Heart left ventricle (tissue), 16 donors: ENCODE data around the gene CR1L. TPM values are rescaled to one million over a fixed set of nuclear protein-coding genes. Genes with fewer than 3 reads are reported as not detected.

Source experiments
- ATAC-seq, 4 donors: fragments of 200-7000 bp; cut with Tn5 transposase; one replicate each; pipeline ENCODE4 v1.9.1; 2020 to 2022; ENCODE audit warnings: moderate library complexity in 4 of 4, mild to moderate bottlenecking in 3 of 4, moderate number of reproducible peaks in 1 of 4
- DNase-seq, 5 donors: peaks; one replicate each; pipeline ENCODE4 v3.0.0-alpha.2; 2020
- H3K27ac ChIP-seq, 12 donors: fragments of 200-600 bp; sonication (generic) in 4 of 12; one replicate each; pipeline versions ENCODE4 v1.5.0 to v1.8.0; 2016 to 2022; ENCODE audit warnings: mild to moderate bottlenecking in 2 of 12
- H3K27me3 ChIP-seq, 9 donors: fragments of 200-600 bp; sonication (generic) in 2 of 9; one replicate each; pipeline versions ENCODE4 v1.5.1 to v1.8.0; 2016 to 2022; ENCODE audit warnings: mild to moderate bottlenecking in 3 of 9
- H3K36me3 ChIP-seq, 9 donors: fragments of 200-600 bp; sonication (generic) in 2 of 9; one replicate each; pipeline versions ENCODE4 v1.5.0 to v1.8.0; 2018 to 2022; ENCODE audit warnings: mild to moderate bottlenecking in 2 of 9
- H3K4me1 ChIP-seq, 12 donors: fragments of 200-600 bp; sonication (generic) in 4 of 12; one replicate each; pipeline versions ENCODE4 v1.5.0 to v1.8.0; 2016 to 2022; ENCODE audit warnings: mild to moderate bottlenecking in 3 of 12
- H3K4me3 ChIP-seq, 12 donors: fragments of 200-600 bp; sonication (generic) in 4 of 12; one replicate each; pipeline versions ENCODE4 v1.5.0 to v1.8.0; 2017 to 2022; ENCODE audit warnings: mild to moderate bottlenecking in 9 of 12, moderate library complexity in 4 of 12
- H3K9me3 ChIP-seq, 12 donors: fragments of 200-600 bp; sonication (generic) in 4 of 12; one replicate each; pipeline versions ENCODE4 v1.5.0 to v1.8.0; 2016 to 2022; ENCODE audit warnings: mild to moderate bottlenecking in 1 of 12
- POLR2A ChIP-seq, 2 donors: fragments of 450-650 bp; IDR thresholded peaks; one replicate each; pipeline ENCODE4 v1.6.1; 2017; ENCODE audit warnings: antibody characterized with exemption in 2 of 2, mild to moderate bottlenecking in 2 of 2, moderate library complexity in 2 of 2
- WGBS, 4 donors: extraction: QIAGEN DNeasy Blood & Tissue Kit in 2 of 4; methylation state at CpG; one replicate each; pipeline versions ENCODE4 v1.1.5 to v1.1.7; 2013 to 2018; 5-methylcytosine and 5-hydroxymethylcytosine counted together
- intact Hi-C, 10 donors: fragments of 100-400 bp; cut with DNase I; formaldehyde crosslinking; loops; one replicate each; pipeline versions ENCODE4 v1.11.1 to v1.14.2; 2022
- polyA plus RNA-seq, 2 donors: library from polyadenylated mRNA; stranded (reverse); fragments of 200-250 nt; gene quantifications; one replicate each; pipeline ENCODE4 v1.2.3, GENCODE V29; 2013
- total RNA-seq, 9 donors: library from RNA; depleted of rRNA in 2 of 9; stranded (reverse); fragments of >200 nt in 2 of 9; fragmentation: NEBNext Ultra II Directional in 3 of 9; extraction: Animal tissue kit (Norgen Biotek cat#: 25700) in 3 of 9; gene quantifications; one replicate each; pipeline versions ENCODE4 v1.1.0 to v1.2.4, GENCODE V29; 2016 to 2023
- TF ChIP-seq, protein P1 (sequence below), 12 donors: fragments of 200-600 bp; sonication (generic) in 4 of 12; IDR thresholded peaks; one replicate each; pipeline versions ENCODE4 v1.5.0 to v1.8.0; 2018 to 2022; ENCODE audit warnings: antibody characterized with exemption in 12 of 12, mild to moderate bottlenecking in 5 of 12
- donor health status: ischemic (EF 13 %, LVEDD 7.1; RV severe dilation, severe dysfunction).
- donor health status: healthy with polysubstance abuse.
- donor health status: DM: no; HTN: yes; CAD: no.
- donor health status: DM: no; HTN: no; CAD: no.
- donor health status: ischemic (EF 25% LVEDD 6.9; RV normal size, moderate dysfunction).
- donor health status: ischemic (EF 25% LVEDD 5.7; RV mildly dilated, moderate dysfunction).
- donor health status: healthy.
- donor health status: DM: yes; HTN: yes; CAD: no.
- donor health status: ischemic (EF 35%, LVEDD 5.7; RV mildly dilated, moderate dysfunction).
- donor health status: nonischemic (EF 11% LVEDD 7.7; RV severe dilation, severe dysfunction).
- donor health status: DM: yes; HTN: yes; CAD: no.
- donor health status: PGD.
- donor health status: ischemic (EF 29% LVEDD 5.4; RV normal size, mild dysfunction).
- donor health status: nonischemic (EF 23%, LVEDD 6.1; RV moderate dilation, normal function).

The CR1L gene
- total and polyA plus RNA-seq, 11 donors, result 0.41 to 1.1 TPM; not detected in 9

DNA sequence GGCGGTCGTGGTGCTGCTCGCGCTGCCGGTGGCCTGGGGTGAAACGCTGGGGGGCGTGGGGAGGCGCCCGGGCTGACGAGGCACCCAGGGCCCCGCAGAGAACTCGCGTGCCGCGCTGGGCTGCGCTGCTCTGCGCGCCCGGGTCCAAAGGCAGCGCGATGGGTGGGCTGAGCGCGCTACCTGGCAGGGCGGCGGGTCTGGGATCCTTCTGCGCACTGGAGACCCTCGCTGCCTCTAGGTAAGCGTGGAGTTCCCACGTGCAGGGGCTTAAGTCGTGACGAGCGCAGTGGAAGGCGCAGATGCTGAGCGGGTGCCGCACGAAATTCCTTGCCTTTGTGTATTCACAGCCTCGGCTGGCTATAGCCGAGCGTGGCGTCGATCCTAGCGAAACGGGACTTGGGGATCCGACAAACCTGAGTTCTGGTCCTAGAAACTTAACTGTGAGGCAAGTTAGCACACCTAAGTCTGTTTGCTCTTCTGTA lies 24.6 kb downstream of the CR1L start:
- peak overlapping the region in 4 of 12 donors; percentile 2 to 12 (median 4) for H3K4me3 ChIP-seq
- WGBS, 4 donors, result 3 to 17% (median 6%) methylated on average over 9 to 44 of the region's 44 CpGs
- H3K36me3 ChIP-seq, result no peaks in the 10 kb centered on the region
- peaks cover 0 to 8% (median 0%) of the 10 kb centered on the region in 12 donors for H3K4me1 ChIP-seq
- DNase-seq (no peak), ATAC-seq (no peak)
- intact Hi-C loops, result loop anchor here in 1 of 10 donors (10.0 kb wide), 1 partner anchor 65 kb away; no protein-coding TSS in a partner anchor
- TF ChIP-seq, protein P1, sequence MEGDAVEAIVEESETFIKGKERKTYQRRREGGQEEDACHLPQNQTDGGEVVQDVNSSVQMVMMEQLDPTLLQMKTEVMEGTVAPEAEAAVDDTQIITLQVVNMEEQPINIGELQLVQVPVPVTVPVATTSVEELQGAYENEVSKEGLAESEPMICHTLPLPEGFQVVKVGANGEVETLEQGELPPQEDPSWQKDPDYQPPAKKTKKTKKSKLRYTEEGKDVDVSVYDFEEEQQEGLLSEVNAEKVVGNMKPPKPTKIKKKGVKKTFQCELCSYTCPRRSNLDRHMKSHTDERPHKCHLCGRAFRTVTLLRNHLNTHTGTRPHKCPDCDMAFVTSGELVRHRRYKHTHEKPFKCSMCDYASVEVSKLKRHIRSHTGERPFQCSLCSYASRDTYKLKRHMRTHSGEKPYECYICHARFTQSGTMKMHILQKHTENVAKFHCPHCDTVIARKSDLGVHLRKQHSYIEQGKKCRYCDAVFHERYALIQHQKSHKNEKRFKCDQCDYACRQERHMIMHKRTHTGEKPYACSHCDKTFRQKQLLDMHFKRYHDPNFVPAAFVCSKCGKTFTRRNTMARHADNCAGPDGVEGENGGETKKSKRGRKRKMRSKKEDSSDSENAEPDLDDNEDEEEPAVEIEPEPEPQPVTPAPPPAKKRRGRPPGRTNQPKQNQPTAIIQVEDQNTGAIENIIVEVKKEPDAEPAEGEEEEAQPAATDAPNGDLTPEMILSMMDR (IDR thresholded peaks at IDR 0.05), result no peak
- TF ChIP-seq POLR2A (IDR thresholded peaks at IDR 0.05), result no peak
- no peak overlapping the region for H3K27ac ChIP-seq
- H3K9me3 ChIP-seq, result peaks cover 0 to 4% (median 0%) of the 10 kb centered on the region in 12 donors
- peaks cover 0 to 77% (median 32%) of the 10 kb centered on the region in 9 donors for H3K27me3 ChIP-seq

DNA sequence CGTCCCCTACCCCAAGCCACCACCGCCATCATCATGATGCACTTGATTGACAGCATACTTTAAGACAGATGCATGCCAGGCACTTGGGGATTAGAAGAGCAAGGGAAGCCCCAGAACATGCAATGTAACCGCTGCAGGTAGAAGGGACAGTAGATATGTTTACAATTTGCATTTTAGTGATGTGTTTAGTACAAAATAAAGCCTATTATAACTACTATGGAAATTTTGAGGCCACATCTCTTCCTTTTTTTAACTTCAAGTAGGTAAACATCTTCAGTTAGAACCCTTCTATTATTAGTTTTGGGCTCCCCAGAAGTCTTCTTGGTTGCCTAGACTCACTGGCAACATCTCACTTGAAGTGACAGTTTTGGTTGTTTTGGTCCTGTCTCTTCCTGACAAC lies 25.3 kb downstream of the CR1L start:
- ATAC-seq (no peak), DNase-seq (no peak)
- no peak overlapping the region for H3K27ac ChIP-seq
- intact Hi-C loops, result loop anchor here in 1 of 10 donors (10.0 kb wide), 1 partner anchor 65 kb away; no protein-coding TSS in a partner anchor
- H3K4me1 ChIP-seq, result peaks cover 0 to 8% (median 0%) of the 10 kb centered on the region in 12 donors
- no peaks in the 10 kb centered on the region for H3K36me3 ChIP-seq
- H3K9me3 ChIP-seq, result peaks cover 0 to 4% (median 0%) of the 10 kb centered on the region in 12 donors
- H3K27me3 ChIP-seq, result peaks cover 0 to 77% (median 32%) of the 10 kb centered on the region in 9 donors
- no peak for TF ChIP-seq POLR2A (IDR thresholded peaks at IDR 0.05)
- TF ChIP-seq, protein P1 (IDR thresholded peaks at IDR 0.05), result no peak
- H3K4me3 ChIP-seq, result no peak overlapping the region
- 66 to 75% (median 70%) methylated on average over 3 of the region's 3 CpGs for WGBS, 4 donors

DNA sequence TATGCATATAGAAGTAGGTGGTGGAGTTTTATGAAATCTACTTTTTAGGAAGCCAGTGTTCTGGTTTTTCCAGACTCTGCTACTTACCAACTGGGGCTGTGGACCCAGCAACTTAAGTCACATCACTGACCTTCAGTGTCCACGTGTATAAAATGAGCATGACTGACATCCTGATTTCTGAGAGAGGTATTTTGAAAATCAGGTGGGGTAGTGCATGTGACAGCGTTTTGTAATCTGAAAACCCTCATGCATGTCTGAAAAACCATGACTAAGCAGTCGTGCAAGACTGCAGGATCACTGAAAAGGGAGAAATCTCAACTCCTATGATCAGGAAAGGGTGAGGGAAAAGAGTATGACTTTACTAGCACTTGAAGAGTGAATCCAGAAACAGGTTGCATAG lies 26.1 kb downstream of the CR1L start:
- TF ChIP-seq POLR2A (IDR thresholded peaks at IDR 0.05), result no peak
- TF ChIP-seq, protein P1 (IDR thresholded peaks at IDR 0.05), result no peak
- ATAC-seq, result no peak
- H3K4me1 ChIP-seq, result peaks cover 0 to 8% (median 0%) of the 10 kb centered on the region in 12 donors
- no peaks in the 10 kb centered on the region for H3K36me3 ChIP-seq
- H3K27ac ChIP-seq, result no peak overlapping the region
- peaks cover 0 to 3% (median 0%) of the 10 kb centered on the region in 12 donors for H3K9me3 ChIP-seq
- H3K27me3 ChIP-seq, result peaks cover 0 to 69% (median 32%) of the 10 kb centered on the region in 9 donors
- DNase-seq, result no peak
- intact Hi-C loops, result loop anchor here in 1 of 10 donors (10.0 kb wide), 1 partner anchor 64 kb away; no protein-coding TSS in a partner anchor
- 35 to 49% (median 40%) methylated on average over 3 of the region's 3 CpGs for WGBS, 4 donors
- H3K4me3 ChIP-seq, result no peak overlapping the region

DNA sequence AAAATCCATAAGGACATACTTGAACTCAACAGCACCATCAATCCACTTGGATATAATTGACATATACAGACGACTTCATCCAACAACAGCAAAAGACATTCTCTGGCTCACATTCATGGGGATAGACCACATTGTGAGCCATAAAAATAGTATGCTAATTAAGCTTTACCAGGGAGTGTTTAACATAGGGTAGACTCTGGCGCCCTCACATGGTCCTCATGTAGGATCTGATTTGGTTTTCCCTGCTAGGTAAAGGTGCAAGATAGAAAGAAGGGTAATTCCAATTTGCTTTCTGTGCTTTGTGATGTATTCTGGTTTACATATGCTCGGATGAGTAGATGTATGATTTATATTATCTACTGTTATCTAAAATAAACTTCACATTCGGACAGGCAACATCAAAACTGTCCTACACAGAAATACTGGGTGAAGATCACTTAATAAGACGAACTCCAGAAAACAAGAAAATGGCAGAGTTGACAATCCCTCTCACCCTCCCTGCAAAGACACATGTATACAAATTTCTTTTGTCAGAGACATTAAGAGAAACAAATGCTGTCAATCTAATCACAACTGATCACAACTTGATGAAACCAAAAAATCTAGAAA lies 27.7 kb downstream of the CR1L start:
- no peaks in the 10 kb centered on the region for H3K9me3 ChIP-seq
- DNase-seq, result no peak
- intact Hi-C loops, result loop anchor here in 1 of 10 donors (10.0 kb wide), 1 partner anchor 62 kb away; no protein-coding TSS in a partner anchor
- H3K27ac ChIP-seq, result no peak overlapping the region
- H3K4me1 ChIP-seq, result peaks cover 0 to 8% (median 0%) of the 10 kb centered on the region in 12 donors
- peaks cover 0 to 54% (median 26%) of the 10 kb centered on the region in 9 donors for H3K27me3 ChIP-seq
- WGBS, 4 donors, result 24 to 33% (median 26%) methylated on average over 5 of the region's 5 CpGs
- ATAC-seq, result no peak
- no peak for TF ChIP-seq POLR2A (IDR thresholded peaks at IDR 0.05)
- TF ChIP-seq, protein P1 (IDR thresholded peaks at IDR 0.05), result peak in 2 of 12 donors; percentile 19 to 32
- H3K36me3 ChIP-seq, result no peaks in the 10 kb centered on the region
- no peak overlapping the region for H3K4me3 ChIP-seq
